H1 (cell line): Measurements from ENCODE around the gene RPL6. TPM values are rescaled to one million over a fixed set of nuclear protein-coding genes. Genes with fewer than 3 reads are reported as not detected.

Source experiments
- CTCF ChIA-PET: fragments of 300-600 bp; sonication (Branson Sonifier 250); formaldehyde crosslinking; loops from one replicate; lab custom pipeline; 2021; ENCODE audit not compliant: partially characterized antibody; lab: Charles Lee
- POLR2A ChIA-PET: fragments of 300-600 bp; sonication (Branson Sonifier 250); formaldehyde crosslinking; loops from one replicate; lab custom pipeline; 2021; ENCODE audit warnings: inconsistent platforms; ENCODE audit not compliant: partially characterized antibody; lab: Charles Lee
- DNase-seq, 2 experiments: peaks; one replicate each; pipeline versions ENCODE4 v3.0.0 to v3.0.0-alpha.2; 2010 to 2022; ENCODE audit warnings: low spot score in 2 of 2, low read depth in 1 of 2, mixed read lengths in 1 of 2
- FAIRE-seq: peaks from 2 replicates; lab custom pipeline; 2011; peaks lifted over from hg19 to GRCh38; lab: Jason Lieb, UNC
- H2AFZ ChIP-seq: 2 replicates; pipeline ENCODE4 v1.8.1; 2012; ENCODE audit warnings: low read length, inconsistent platforms
- H2AK5ac ChIP-seq: 2 replicates; pipeline ENCODE4 v1.6.1; 2013; ENCODE audit warnings: low read depth, low read length
- H2BK120ac ChIP-seq: replicated peaks from 2 replicates; pipeline ENCODE3; 2013; ENCODE audit warnings: low read depth, low read length, inconsistent platforms
- H2BK12ac ChIP-seq: 2 replicates; pipeline ENCODE4 v1.6.1; 2013; ENCODE audit warnings: low read depth, low read length
- H2BK15ac ChIP-seq: 2 replicates; pipeline ENCODE4 v1.6.1; 2013; ENCODE audit warnings: low read length
- H2BK20ac ChIP-seq: 2 replicates; pipeline ENCODE4 v1.6.1; 2013; ENCODE audit warnings: low read length
- H2BK5ac ChIP-seq: 2 replicates; pipeline ENCODE4 v1.6.1; 2013; ENCODE audit warnings: low read depth, low read length
- H3K14ac ChIP-seq: 2 replicates; pipeline ENCODE4 v1.6.1; 2013; ENCODE audit warnings: inconsistent platforms; ENCODE audit not compliant: insufficient read length
- H3K18ac ChIP-seq: 2 replicates; pipeline ENCODE4 v1.6.1; 2013; ENCODE audit warnings: low read length; ENCODE audit errors: extremely low read depth
- H3K23ac ChIP-seq: 2 replicates; pipeline ENCODE4 v1.6.1; 2013; ENCODE audit warnings: inconsistent platforms; ENCODE audit not compliant: insufficient read length
- H3K23me2 ChIP-seq: 2 replicates; pipeline ENCODE4 v1.6.1; 2013; ENCODE audit warnings: low read depth, low read length
- H3K27ac ChIP-seq: 2 replicates; pipeline ENCODE4 v1.6.1; 2011; ENCODE audit warnings: low read depth, low read length, inconsistent platforms
- H3K27me3 ChIP-seq, 4 experiments: replicated peaks in 1 of 4; 1 replicate in 1 of 4; 2 replicates in 3 of 4; pipeline versions ENCODE4 v1.6.1 to v1.8.1; 2011 to 2013; ENCODE audit warnings: low read length in 3 of 4, mild to moderate bottlenecking in 3 of 4, inconsistent platforms in 2 of 4, mixed read lengths in 2 of 4, moderate library complexity in 1 of 4; ENCODE audit not compliant: control insufficient read depth in 3 of 4, insufficient read depth in 3 of 4; ENCODE audit errors: extremely low read depth in 1 of 4
- H3K36me3 ChIP-seq, 4 experiments: 2 replicates each; pipeline versions ENCODE4 v1.6.1 to v1.8.1; 2011 to 2013; ENCODE audit warnings: mild to moderate bottlenecking in 4 of 4, low read length in 3 of 4, moderate library complexity in 2 of 4, control low read depth in 1 of 4, inconsistent platforms in 1 of 4; ENCODE audit not compliant: insufficient read depth in 4 of 4, control insufficient read depth in 2 of 4
- H3K4ac ChIP-seq: replicated peaks from 2 replicates; pipeline ENCODE3; 2013; ENCODE audit warnings: low read length, low read depth, mixed read lengths, inconsistent platforms; ENCODE audit not compliant: insufficient read length
- H3K4me1 ChIP-seq, 4 experiments: replicated peaks in 1 of 4; 1 replicate in 1 of 4; 2 replicates in 3 of 4; pipeline versions ENCODE4 v1.6.1 to v1.8.1; 2011 to 2013; ENCODE audit warnings: low read length in 3 of 4, inconsistent platforms in 2 of 4, mixed read lengths in 1 of 4; ENCODE audit not compliant: insufficient read depth in 4 of 4, control insufficient read depth in 3 of 4
- H3K4me2 ChIP-seq, 2 experiments: 2 replicates each; pipeline versions ENCODE4 v1.6.1 to v1.8.1; 2011 to 2013; ENCODE audit warnings: low read depth in 2 of 2, low read length in 2 of 2, control low read depth in 1 of 2, inconsistent platforms in 1 of 2, mild to moderate bottlenecking in 1 of 2; ENCODE audit not compliant: insufficient read depth in 1 of 2
- H3K4me3 ChIP-seq, 4 experiments: fragments of 200-600, 300-600 bp in 1 of 4; sonication (generic), shearing (Covaris generic), sonication (Bioruptor Twin) in 1 of 4; 2 replicates each; pipeline versions ENCODE4 v1.5.1 to v1.8.1; 2011 to 2016; ENCODE audit warnings: low read length in 4 of 4, low read depth in 3 of 4, control low read depth in 2 of 4, inconsistent platforms in 2 of 4, mild to moderate bottlenecking in 2 of 4, mixed read lengths in 1 of 4, moderate library complexity in 1 of 4; ENCODE audit not compliant: insufficient read depth in 2 of 4; ENCODE audit errors: extremely low read depth in 1 of 4
- H3K56ac ChIP-seq: replicated peaks from 2 replicates; pipeline ENCODE3; 2013; ENCODE audit warnings: low read depth, mild to moderate bottlenecking, mixed read lengths, low read length, inconsistent platforms; ENCODE audit not compliant: insufficient read length
- H3K79me1 ChIP-seq: 2 replicates; pipeline ENCODE4 v1.6.1; 2013; ENCODE audit warnings: low read depth, low read length, control low read depth
- H3K79me2 ChIP-seq, 2 experiments: 2 replicates each; pipeline versions ENCODE4 v1.6.1 to v1.8.1; 2012 to 2013; ENCODE audit warnings: low read length in 2 of 2, mild to moderate bottlenecking in 2 of 2, inconsistent platforms in 1 of 2; ENCODE audit not compliant: insufficient read depth in 2 of 2, control insufficient read depth in 1 of 2
- H3K9ac ChIP-seq, 4 experiments: replicated peaks in 1 of 4; 1 replicate in 1 of 4; 2 replicates in 3 of 4; pipeline versions ENCODE4 v1.6.1 to v1.8.1; 2011 to 2013; ENCODE audit warnings: low read depth in 3 of 4, low read length in 3 of 4, control low read depth in 2 of 4, mild to moderate bottlenecking in 2 of 4, moderate library complexity in 2 of 4, inconsistent platforms in 1 of 4; ENCODE audit errors: extremely low read depth in 1 of 4
- H3K9me3 ChIP-seq, 2 experiments: 2 replicates each; pipeline versions ENCODE4 v1.6.1 to v1.8.1; 2012 to 2013; ENCODE audit warnings: mild to moderate bottlenecking in 2 of 2, moderate library complexity in 2 of 2, control low read depth in 1 of 2, inconsistent platforms in 1 of 2, low read depth in 1 of 2, low read length in 1 of 2, mixed read lengths in 1 of 2; ENCODE audit not compliant: insufficient read depth in 2 of 2
- H4K20me1 ChIP-seq, 2 experiments: replicated peaks in 1 of 2; 2 replicates each; pipeline versions ENCODE3 to v1.8.1; 2011 to 2013; ENCODE audit warnings: inconsistent platforms in 2 of 2, low read length in 2 of 2, mild to moderate bottlenecking in 1 of 2; ENCODE audit not compliant: insufficient read depth in 2 of 2, control insufficient read depth in 1 of 2
- H4K5ac ChIP-seq: 2 replicates; pipeline ENCODE4 v1.6.1; 2013; ENCODE audit warnings: low read length, low read depth, mixed read lengths, inconsistent platforms; ENCODE audit not compliant: insufficient read length
- H4K8ac ChIP-seq: 2 replicates; pipeline ENCODE4 v1.8.0; 2013; ENCODE audit warnings: mild to moderate bottlenecking, moderate library complexity, low read length, inconsistent platforms; ENCODE audit not compliant: insufficient read depth; ENCODE audit errors: extremely low read depth
- H4K91ac ChIP-seq: replicated peaks from 2 replicates; pipeline ENCODE3; 2013; ENCODE audit warnings: low read length, mixed read lengths, inconsistent platforms; ENCODE audit not compliant: insufficient read length
- KDM5A ChIP-seq: fragments of 200-600 bp; IDR thresholded peaks from 2 replicates; pipeline ENCODE4 v1.7.1; 2012; ENCODE audit warnings: mild to moderate bottlenecking, low read length, inconsistent platforms, mixed read lengths
- RAD21 ChIP-seq, 2 experiments: IDR thresholded peaks in 1 of 2; conservative IDR thresholded peaks in 1 of 2; 2 replicates each; pipeline ENCODE4 v1.6.1; 2011; ENCODE audit warnings: low read depth in 2 of 2, low read length in 2 of 2, improper control_type of control experiment in 1 of 2, inconsistent platforms in 1 of 2, mild to moderate bottlenecking in 1 of 2, moderate library complexity in 1 of 2
- WGBS, 2 experiments: shearing (Covaris generic) in 1 of 2; methylation state at CpG; one replicate each; pipeline versions ENCODE4 v1.1.6 to v1.1.7; 2013 to 2015; ENCODE audit warnings: low lambda C conversion rate in 2 of 2, mixed read lengths in 2 of 2, inconsistent platforms in 1 of 2, low coverage in 1 of 2, missing lambda C conversion rate in 1 of 2; ENCODE audit not compliant: insufficient replicate concordance in 2 of 2, insufficient coverage in 1 of 2, insufficient read length in 1 of 2; ENCODE audit errors: extremely low coverage in 1 of 2, missing lambda C conversion rate in 1 of 2; 5-methylcytosine and 5-hydroxymethylcytosine counted together
- polyA plus RNA-seq, 7 experiments: library from polyadenylated mRNA; depleted of rRNA in 3 of 7; stranded (reverse) in 5 of 7; unstranded in 2 of 7; fragments of >200 nt in 5 of 7; fragments of 200-250 nt in 2 of 7; gene quantifications; 1 replicate in 5 of 7; 2 replicates in 1 of 7; 4 replicates in 1 of 7; pipeline versions ENCODE4 v1.2.1 to v1.2.3, GENCODE V29; 2011 to 2013; ENCODE audit warnings: missing spikeins in 2 of 7, mixed read lengths in 2 of 7
- total RNA-seq: library from RNA; stranded (reverse); fragmentation: NEBNext Ultra II Directional; extraction: Animal tissue kit (Norgen Biotek cat#: 25700); gene quantifications from 2 replicates; pipeline ENCODE4 v1.2.1, GENCODE V29; 2021

The RPL6 gene
- total and polyA plus RNA-seq, 2 of the 8 experiments (the other 6 are each of a cell fraction or from before 2014, with no cell fraction given): 1,073 to 1,643 TPM

DNA sequence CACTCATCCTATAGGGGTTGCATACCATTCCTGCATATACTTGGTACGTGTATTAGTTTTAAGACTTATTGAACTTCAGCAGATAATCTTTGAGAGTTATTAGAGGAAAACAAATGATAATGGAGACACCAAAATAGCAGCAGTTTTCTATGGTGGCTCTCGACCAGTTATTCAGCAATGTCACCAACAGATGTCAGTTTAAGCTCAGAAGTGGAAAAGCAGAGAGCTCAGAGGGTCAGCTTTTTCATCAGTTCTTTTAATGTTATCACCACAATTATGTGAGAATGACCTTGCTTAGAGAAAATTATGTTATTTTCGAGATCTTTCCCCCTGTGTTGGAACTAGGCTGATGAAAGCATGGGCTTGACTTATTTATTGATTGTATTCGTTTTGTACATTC lies 41.3 kb upstream of the RPL6 start:
- Histone ChIP-seq H3K27ac (no peak overlapping the region), H2AFZ (no peak overlapping the region), H2BK120ac (no peak overlapping the region), H3K79me1 (no peaks in the 10 kb centered on the region; the same call in 1 of the 2 replicates), H2AK5ac (no peak overlapping the region), H3K27me3 (no peaks in the 10 kb centered on the region), H3K79me2 (no peaks in the 10 kb centered on the region), H2BK5ac (no peak overlapping the region), H3K23me2 (no peaks in the 10 kb centered on the region), H2BK20ac (no peak overlapping the region), H2BK15ac (no peak overlapping the region), H3K4me1 (no peaks in the 10 kb centered on the region), H3K56ac (no peak overlapping the region), H3K18ac (no peak overlapping the region), H3K4ac (no peak overlapping the region), H4K20me1 (peaks cover 0 to 2% of the 10 kb centered on the region in 2 experiments), H3K4me3 (no peak overlapping the region), H4K8ac (no peak overlapping the region), H3K9ac (no peak overlapping the region), H3K36me3 (peaks cover 4 to 53% (median 28%) of the 10 kb centered on the region in 4 experiments; a peak in 7 of 8 replicates), H4K5ac (no peak overlapping the region), H3K9me3 (no peaks in the 10 kb centered on the region), H4K91ac (no peak overlapping the region), H3K14ac (no peak overlapping the region), H3K4me2 (no peak overlapping the region), H3K23ac (no peak overlapping the region), H2BK12ac (no peak overlapping the region)
- POLR2A ChIA-PET: interaction anchor here (0.6 kb wide), 1 partner anchor 9 kb away, joined by 4 read pairs; no protein-coding TSS in a partner anchor
- TF ChIP-seq RAD21 (IDR thresholded peaks at IDR 0.05 in 1 of 2, conservative IDR thresholded peaks at IDR 0.05 in 1 of 2; ENCODE audit: low read depth in 2 of 2, low read length in 2 of 2) (peak; percentile 29 to 43; a peak in 3 of 4 replicates), KDM5A (no peak)
- FAIRE-seq (no peak), DNase-seq (no peak)
- CTCF ChIA-PET: interaction anchor here (0.6 to 1.2 kb wide), 4 partner anchors 23 to 255 kb away, joined by 3 read pairs; no protein-coding TSS in a partner anchor
- WGBS, 2 experiments: 82% methylated on average over 4 of the region's 4 CpGs; no CpG with 5 or more reads in 1 of the 2 experiments
